HEK293 (cell line): Measurements from ENCODE around the gene RABAC1.

Source experiments
- ZBTB48 ChIP-seq: fragments of 450-650 bp; formaldehyde crosslinking; IDR thresholded peaks from 2 replicates; pipeline ENCODE4 v1.5.1; 2016; ENCODE audit warnings: missing biosample characterization, missing genetic modification characterization
- ZFHX2 ChIP-seq: fragments of 450-650 bp; formaldehyde crosslinking; conservative IDR thresholded peaks from 2 replicates; pipeline ENCODE4 v1.5.1; 2016; ENCODE audit warnings: missing biosample characterization, missing genetic modification characterization
- ZNF24 ChIP-seq: fragments of 450-650 bp; formaldehyde crosslinking; IDR thresholded peaks from 2 replicates; pipeline ENCODE4 v1.5.1; 2016; ENCODE audit warnings: missing biosample characterization, missing genetic modification characterization
- ZNF571 ChIP-seq: fragments of 450-650 bp; formaldehyde crosslinking; IDR thresholded peaks from 2 replicates; pipeline ENCODE4 v1.5.0; 2017; ENCODE audit warnings: missing biosample characterization, missing genetic modification characterization
- ZNF600 ChIP-seq: fragments of 450-650 bp; formaldehyde crosslinking; IDR thresholded peaks from 2 replicates; pipeline ENCODE4 v1.5.1; 2016; ENCODE audit warnings: missing biosample characterization, missing genetic modification characterization
- ZNF664 ChIP-seq: fragments of 450-650 bp; formaldehyde crosslinking; IDR thresholded peaks from 2 replicates; pipeline ENCODE4 v1.5.1; 2016; ENCODE audit warnings: missing biosample characterization, missing genetic modification characterization
- ZNF707 ChIP-seq: fragments of 450-650 bp; formaldehyde crosslinking; IDR thresholded peaks from 2 replicates; pipeline ENCODE4 v1.5.1; 2016; ENCODE audit warnings: missing biosample characterization, missing genetic modification characterization
- ZNF76 ChIP-seq: fragments of 450-650 bp; formaldehyde crosslinking; IDR thresholded peaks from 2 replicates; pipeline ENCODE4; 2016; ENCODE audit warnings: low read depth, missing biosample characterization, missing genetic modification characterization, borderline replicate concordance
- TF ChIP-seq, protein P1 (sequence below): fragments of 450-650 bp; formaldehyde crosslinking; IDR thresholded peaks from 2 replicates; pipeline ENCODE4 v1.5.1; 2016; ENCODE audit warnings: missing biosample characterization, missing genetic modification characterization
- TF ChIP-seq, protein P2 (sequence below): fragments of 450-650 bp; formaldehyde crosslinking; IDR thresholded peaks from 2 replicates; pipeline ENCODE4 v1.5.1; 2016; ENCODE audit warnings: missing biosample characterization, missing genetic modification characterization
- TF ChIP-seq, protein P3 (sequence below): fragments of 450-650 bp; formaldehyde crosslinking; IDR thresholded peaks from 2 replicates; pipeline ENCODE4 v1.5.1; 2016; ENCODE audit warnings: missing biosample characterization, missing genetic modification characterization
- TF ChIP-seq, protein P4 (sequence below): fragments of 450-650 bp; formaldehyde crosslinking; IDR thresholded peaks from 2 replicates; pipeline ENCODE4 v1.5.0; 2017; ENCODE audit warnings: missing biosample characterization, missing genetic modification characterization, borderline replicate concordance
- TF ChIP-seq, protein P5 (sequence below): fragments of 450-650 bp; formaldehyde crosslinking; conservative IDR thresholded peaks from 2 replicates; pipeline ENCODE4 v1.5.1; 2016; ENCODE audit warnings: low read depth, missing biosample characterization, missing genetic modification characterization
- TF ChIP-seq, protein P6 (sequence below): fragments of 450-650 bp; formaldehyde crosslinking; IDR thresholded peaks from 2 replicates; pipeline ENCODE4 v1.5.1; 2017; ENCODE audit warnings: missing biosample characterization, mild to moderate bottlenecking, missing genetic modification characterization, moderate library complexity
- TF ChIP-seq, protein P7 (sequence below): sonication (generic); formaldehyde crosslinking; IDR thresholded peaks from 2 replicates; pipeline ENCODE4 v1.8.1; 2022; ENCODE audit warnings: mild to moderate bottlenecking, moderate library complexity, missing genetic modification reagents
- TF ChIP-seq, protein P8 (sequence below): fragments of 450-650 bp; formaldehyde crosslinking; IDR thresholded peaks from 2 replicates; pipeline ENCODE4 v1.5.1; 2016; ENCODE audit warnings: missing biosample characterization, missing genetic modification characterization, borderline replicate concordance
- TF ChIP-seq, protein P9 (sequence below): fragments of 450-650 bp; formaldehyde crosslinking; IDR thresholded peaks from 2 replicates; pipeline ENCODE4 v1.5.1; 2016; ENCODE audit warnings: missing biosample characterization, missing genetic modification characterization, borderline replicate concordance

RABAC1 gene

DNA sequence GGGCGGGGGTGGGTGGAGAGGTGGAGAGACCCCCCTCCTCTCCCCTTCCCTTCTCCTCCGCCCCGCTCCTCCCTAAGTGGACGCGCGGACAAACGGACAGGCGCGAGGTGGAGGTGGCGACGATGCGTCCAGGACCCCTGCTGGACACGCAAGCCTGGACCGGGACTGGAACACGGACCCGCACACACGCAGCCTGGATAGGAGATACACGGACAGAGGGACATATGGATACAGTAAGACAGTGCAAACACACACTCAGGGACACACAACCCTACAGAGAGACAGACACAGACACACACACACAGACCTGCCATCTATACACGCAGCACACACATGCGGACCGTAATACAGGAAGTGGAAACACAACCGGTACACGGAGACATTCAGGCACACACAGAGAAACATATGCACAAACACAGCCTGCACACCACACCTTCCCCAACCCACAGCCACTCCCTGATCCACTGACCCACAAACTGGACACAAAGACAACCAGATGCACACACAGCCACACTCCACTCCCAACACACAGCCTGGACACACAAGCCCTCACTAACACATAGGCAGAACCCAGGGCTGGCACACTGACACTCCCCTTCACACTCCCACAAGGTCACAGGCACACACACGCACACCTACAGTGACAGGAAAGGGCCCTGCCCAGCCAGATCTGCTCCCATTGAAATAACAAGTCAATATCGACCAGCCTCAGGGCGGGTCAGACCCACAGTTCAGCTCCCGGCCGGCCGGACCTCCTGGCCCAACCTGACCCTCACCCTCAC lies 30.2 kb downstream of the RABAC1 start (continued):
- TF ChIP-seq, protein P1, sequence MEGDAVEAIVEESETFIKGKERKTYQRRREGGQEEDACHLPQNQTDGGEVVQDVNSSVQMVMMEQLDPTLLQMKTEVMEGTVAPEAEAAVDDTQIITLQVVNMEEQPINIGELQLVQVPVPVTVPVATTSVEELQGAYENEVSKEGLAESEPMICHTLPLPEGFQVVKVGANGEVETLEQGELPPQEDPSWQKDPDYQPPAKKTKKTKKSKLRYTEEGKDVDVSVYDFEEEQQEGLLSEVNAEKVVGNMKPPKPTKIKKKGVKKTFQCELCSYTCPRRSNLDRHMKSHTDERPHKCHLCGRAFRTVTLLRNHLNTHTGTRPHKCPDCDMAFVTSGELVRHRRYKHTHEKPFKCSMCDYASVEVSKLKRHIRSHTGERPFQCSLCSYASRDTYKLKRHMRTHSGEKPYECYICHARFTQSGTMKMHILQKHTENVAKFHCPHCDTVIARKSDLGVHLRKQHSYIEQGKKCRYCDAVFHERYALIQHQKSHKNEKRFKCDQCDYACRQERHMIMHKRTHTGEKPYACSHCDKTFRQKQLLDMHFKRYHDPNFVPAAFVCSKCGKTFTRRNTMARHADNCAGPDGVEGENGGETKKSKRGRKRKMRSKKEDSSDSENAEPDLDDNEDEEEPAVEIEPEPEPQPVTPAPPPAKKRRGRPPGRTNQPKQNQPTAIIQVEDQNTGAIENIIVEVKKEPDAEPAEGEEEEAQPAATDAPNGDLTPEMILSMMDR (tag by site-specific recombination), result peak; percentile 69
- TF ChIP-seq, protein P2, sequence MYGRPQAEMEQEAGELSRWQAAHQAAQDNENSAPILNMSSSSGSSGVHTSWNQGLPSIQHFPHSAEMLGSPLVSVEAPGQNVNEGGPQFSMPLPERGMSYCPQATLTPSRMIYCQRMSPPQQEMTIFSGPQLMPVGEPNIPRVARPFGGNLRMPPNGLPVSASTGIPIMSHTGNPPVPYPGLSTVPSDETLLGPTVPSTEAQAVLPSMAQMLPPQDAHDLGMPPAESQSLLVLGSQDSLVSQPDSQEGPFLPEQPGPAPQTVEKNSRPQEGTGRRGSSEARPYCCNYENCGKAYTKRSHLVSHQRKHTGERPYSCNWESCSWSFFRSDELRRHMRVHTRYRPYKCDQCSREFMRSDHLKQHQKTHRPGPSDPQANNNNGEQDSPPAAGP (tag by site-specific recombination), result peak; percentile 91
- no peak for TF ChIP-seq ZNF24 (tag by site-specific recombination)
- TF ChIP-seq ZNF571, result no peak
- peak; percentile 93 for TF ChIP-seq ZFHX2 (tag by site-specific recombination)
- TF ChIP-seq ZNF600, result peak; percentile 92
- TF ChIP-seq ZNF707 (tag by site-specific recombination), result no peak
- TF ChIP-seq, protein P3, sequence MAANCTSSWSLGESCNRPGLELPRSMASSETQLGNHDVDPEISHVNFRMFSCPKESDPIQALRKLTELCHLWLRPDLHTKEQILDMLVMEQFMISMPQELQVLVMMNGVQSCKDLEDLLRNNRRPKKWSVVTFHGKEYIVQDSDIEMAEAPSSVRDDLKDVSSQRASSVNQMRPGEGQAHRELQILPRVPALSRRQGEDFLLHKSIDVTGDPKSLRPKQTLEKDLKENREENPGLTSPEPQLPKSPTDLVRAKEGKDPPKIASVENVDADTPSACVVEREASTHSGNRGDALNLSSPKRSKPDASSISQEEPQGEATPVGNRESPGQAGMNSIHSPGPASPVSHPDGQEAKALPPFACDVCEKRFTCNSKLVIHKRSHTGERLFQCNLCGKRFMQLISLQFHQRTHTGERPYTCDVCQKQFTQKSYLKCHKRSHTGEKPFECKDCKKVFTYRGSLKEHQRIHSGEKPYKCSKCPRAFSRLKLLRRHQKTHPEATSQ (tag by site-specific recombination), result no peak
- TF ChIP-seq ZBTB48 (tag by site-specific recombination), result peak; percentile 74; the same call in 1 of the 2 replicates
- TF ChIP-seq, protein P4, sequence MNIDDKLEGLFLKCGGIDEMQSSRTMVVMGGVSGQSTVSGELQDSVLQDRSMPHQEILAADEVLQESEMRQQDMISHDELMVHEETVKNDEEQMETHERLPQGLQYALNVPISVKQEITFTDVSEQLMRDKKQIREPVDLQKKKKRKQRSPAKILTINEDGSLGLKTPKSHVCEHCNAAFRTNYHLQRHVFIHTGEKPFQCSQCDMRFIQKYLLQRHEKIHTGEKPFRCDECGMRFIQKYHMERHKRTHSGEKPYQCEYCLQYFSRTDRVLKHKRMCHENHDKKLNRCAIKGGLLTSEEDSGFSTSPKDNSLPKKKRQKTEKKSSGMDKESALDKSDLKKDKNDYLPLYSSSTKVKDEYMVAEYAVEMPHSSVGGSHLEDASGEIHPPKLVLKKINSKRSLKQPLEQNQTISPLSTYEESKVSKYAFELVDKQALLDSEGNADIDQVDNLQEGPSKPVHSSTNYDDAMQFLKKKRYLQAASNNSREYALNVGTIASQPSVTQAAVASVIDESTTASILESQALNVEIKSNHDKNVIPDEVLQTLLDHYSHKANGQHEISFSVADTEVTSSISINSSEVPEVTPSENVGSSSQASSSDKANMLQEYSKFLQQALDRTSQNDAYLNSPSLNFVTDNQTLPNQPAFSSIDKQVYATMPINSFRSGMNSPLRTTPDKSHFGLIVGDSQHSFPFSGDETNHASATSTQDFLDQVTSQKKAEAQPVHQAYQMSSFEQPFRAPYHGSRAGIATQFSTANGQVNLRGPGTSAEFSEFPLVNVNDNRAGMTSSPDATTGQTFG, result no peak; the same call in 1 of the 2 replicates
- TF ChIP-seq, protein P5, sequence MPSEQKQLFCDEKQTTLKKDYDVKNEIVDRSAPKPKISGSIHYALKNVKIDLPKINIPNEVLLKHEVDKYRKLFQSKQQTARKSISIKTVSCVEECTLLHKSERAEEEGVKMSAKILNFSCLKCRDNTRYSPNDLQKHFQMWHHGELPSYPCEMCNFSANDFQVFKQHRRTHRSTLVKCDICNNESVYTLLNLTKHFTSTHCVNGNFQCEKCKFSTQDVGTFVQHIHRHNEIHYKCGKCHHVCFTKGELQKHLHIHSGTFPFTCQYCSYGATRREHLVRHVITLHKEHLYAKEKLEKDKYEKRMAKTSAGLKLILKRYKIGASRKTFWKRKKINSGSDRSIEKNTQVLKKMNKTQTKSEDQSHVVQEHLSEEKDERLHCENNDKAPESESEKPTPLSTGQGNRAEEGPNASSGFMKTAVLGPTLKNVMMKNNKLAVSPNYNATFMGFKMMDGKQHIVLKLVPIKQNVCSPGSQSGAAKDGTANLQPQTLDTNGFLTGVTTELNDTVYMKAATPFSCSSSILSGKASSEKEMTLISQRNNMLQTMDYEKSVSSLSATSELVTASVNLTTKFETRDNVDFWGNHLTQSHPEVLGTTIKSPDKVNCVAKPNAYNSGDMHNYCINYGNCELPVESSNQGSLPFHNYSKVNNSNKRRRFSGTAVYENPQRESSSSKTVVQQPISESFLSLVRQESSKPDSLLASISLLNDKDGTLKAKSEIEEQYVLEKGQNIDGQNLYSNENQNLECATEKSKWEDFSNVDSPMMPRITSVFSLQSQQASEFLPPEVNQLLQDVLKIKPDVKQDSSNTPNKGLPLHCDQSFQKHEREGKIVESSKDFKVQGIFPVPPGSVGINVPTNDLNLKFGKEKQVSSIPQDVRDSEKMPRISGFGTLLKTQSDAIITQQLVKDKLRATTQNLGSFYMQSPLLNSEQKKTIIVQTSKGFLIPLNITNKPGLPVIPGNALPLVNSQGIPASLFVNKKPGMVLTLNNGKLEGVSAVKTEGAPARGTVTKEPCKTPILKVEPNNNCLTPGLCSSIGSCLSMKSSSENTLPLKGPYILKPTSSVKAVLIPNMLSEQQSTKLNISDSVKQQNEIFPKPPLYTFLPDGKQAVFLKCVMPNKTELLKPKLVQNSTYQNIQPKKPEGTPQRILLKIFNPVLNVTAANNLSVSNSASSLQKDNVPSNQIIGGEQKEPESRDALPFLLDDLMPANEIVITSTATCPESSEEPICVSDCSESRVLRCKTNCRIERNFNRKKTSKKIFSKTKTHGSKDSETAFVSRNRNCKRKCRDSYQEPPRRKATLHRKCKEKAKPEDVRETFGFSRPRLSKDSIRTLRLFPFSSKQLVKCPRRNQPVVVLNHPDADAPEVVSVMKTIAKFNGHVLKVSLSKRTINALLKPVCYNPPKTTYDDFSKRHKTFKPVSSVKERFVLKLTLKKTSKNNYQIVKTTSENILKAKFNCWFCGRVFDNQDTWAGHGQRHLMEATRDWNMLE (tag by site-specific recombination), result no peak
- TF ChIP-seq, protein P6, sequence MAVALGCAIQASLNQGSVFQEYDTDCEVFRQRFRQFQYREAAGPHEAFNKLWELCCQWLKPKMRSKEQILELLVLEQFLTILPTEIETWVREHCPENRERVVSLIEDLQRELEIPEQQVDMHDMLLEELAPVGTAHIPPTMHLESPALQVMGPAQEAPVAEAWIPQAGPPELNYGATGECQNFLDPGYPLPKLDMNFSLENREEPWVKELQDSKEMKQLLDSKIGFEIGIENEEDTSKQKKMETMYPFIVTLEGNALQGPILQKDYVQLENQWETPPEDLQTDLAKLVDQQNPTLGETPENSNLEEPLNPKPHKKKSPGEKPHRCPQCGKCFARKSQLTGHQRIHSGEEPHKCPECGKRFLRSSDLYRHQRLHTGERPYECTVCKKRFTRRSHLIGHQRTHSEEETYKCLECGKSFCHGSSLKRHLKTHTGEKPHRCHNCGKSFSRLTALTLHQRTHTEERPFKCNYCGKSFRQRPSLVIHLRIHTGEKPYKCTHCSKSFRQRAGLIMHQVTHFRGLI (tag by site-specific recombination), result no peak
- TF ChIP-seq, protein P7, sequence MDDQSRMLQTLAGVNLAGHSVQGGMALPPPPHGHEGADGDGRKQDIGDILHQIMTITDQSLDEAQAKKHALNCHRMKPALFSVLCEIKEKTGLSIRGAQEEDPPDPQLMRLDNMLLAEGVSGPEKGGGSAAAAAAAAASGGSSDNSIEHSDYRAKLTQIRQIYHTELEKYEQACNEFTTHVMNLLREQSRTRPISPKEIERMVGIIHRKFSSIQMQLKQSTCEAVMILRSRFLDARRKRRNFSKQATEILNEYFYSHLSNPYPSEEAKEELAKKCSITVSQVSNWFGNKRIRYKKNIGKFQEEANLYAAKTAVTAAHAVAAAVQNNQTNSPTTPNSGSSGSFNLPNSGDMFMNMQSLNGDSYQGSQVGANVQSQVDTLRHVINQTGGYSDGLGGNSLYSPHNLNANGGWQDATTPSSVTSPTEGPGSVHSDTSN, result no peak
- TF ChIP-seq ZNF76 (tag by site-specific recombination), result no peak; the same call in 1 of the 2 replicates
- TF ChIP-seq, protein P8, sequence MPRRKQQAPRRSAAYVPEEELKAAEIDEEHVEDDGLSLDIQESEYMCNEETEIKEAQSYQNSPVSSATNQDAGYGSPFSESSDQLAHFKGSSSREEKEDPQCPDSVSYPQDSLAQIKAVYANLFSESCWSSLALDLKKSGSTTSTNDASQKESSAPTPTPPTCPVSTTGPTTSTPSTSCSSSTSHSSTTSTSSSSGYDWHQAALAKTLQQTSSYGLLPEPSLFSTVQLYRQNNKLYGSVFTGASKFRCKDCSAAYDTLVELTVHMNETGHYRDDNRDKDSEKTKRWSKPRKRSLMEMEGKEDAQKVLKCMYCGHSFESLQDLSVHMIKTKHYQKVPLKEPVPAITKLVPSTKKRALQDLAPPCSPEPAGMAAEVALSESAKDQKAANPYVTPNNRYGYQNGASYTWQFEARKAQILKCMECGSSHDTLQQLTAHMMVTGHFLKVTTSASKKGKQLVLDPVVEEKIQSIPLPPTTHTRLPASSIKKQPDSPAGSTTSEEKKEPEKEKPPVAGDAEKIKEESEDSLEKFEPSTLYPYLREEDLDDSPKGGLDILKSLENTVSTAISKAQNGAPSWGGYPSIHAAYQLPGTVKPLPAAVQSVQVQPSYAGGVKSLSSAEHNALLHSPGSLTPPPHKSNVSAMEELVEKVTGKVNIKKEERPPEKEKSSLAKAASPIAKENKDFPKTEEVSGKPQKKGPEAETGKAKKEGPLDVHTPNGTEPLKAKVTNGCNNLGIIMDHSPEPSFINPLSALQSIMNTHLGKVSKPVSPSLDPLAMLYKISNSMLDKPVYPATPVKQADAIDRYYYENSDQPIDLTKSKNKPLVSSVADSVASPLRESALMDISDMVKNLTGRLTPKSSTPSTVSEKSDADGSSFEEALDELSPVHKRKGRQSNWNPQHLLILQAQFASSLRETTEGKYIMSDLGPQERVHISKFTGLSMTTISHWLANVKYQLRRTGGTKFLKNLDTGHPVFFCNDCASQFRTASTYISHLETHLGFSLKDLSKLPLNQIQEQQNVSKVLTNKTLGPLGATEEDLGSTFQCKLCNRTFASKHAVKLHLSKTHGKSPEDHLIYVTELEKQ (tag by site-specific recombination), result no peak
- TF ChIP-seq, protein P9, sequence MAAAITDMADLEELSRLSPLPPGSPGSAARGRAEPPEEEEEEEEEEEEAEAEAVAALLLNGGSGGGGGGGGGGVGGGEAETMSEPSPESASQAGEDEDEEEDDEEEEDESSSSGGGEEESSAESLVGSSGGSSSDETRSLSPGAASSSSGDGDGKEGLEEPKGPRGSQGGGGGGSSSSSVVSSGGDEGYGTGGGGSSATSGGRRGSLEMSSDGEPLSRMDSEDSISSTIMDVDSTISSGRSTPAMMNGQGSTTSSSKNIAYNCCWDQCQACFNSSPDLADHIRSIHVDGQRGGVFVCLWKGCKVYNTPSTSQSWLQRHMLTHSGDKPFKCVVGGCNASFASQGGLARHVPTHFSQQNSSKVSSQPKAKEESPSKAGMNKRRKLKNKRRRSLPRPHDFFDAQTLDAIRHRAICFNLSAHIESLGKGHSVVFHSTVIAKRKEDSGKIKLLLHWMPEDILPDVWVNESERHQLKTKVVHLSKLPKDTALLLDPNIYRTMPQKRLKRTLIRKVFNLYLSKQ, result no peak
- TF ChIP-seq ZNF664 (tag by site-specific recombination), result no peak
